ENCODE measurements around the gene MPRIP.

The MPRIP gene

DNA sequence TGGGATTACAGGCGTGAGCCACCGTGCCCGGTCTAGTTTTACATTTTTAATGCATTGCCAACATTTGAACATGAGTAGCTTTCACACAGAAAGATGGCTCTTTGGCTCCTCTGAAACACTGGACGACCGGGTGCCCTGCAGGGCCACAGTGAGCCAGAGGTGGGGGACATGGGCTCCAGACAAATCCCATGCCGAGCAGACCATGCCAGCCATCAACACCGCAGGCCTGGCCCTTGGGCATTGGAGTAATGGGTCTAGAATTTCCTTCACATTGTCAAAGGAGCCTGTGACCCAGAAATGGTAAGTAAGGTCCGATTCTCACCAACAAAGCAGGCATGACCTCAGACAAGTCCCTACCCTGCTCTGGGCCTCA is 21.4 kb upstream of the MPRIP start:
- TF ChIP-seq, protein P1, sequence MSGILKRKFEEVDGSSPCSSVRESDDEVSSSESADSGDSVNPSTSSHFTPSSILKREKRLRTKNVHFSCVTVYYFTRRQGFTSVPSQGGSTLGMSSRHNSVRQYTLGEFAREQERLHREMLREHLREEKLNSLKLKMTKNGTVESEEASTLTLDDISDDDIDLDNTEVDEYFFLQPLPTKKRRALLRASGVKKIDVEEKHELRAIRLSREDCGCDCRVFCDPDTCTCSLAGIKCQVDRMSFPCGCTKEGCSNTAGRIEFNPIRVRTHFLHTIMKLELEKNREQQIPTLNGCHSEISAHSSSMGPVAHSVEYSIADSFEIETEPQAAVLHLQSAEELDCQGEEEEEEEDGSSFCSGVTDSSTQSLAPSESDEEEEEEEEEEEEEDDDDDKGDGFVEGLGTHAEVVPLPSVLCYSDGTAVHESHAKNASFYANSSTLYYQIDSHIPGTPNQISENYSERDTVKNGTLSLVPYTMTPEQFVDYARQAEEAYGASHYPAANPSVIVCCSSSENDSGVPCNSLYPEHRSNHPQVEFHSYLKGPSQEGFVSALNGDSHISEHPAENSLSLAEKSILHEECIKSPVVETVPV (CRISPR knock-in tag; IDR thresholded peaks at IDR 0.05): no peak
- no peak for TF ChIP-seq ZFP30 (CRISPR knock-in tag; IDR thresholded peaks at IDR 0.05)
- no peak for TF ChIP-seq ZNF70 (CRISPR knock-in tag; IDR thresholded peaks at IDR 0.05)
- no peak for TF ChIP-seq ESRRG (CRISPR knock-in tag; IDR thresholded peaks at IDR 0.05)
- no peak for TF ChIP-seq ISL1 (CRISPR knock-in tag; IDR thresholded peaks at IDR 0.05)
- TF ChIP-seq, protein P2, sequence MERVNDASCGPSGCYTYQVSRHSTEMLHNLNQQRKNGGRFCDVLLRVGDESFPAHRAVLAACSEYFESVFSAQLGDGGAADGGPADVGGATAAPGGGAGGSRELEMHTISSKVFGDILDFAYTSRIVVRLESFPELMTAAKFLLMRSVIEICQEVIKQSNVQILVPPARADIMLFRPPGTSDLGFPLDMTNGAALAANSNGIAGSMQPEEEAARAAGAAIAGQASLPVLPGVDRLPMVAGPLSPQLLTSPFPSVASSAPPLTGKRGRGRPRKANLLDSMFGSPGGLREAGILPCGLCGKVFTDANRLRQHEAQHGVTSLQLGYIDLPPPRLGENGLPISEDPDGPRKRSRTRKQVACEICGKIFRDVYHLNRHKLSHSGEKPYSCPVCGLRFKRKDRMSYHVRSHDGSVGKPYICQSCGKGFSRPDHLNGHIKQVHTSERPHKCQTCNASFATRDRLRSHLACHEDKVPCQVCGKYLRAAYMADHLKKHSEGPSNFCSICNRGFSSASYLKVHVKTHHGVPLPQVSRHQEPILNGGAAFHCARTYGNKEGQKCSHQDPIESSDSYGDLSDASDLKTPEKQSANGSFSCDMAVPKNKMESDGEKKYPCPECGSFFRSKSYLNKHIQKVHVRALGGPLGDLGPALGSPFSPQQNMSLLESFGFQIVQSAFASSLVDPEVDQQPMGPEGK (CRISPR knock-in tag; IDR thresholded peaks at IDR 0.05; ENCODE audit: borderline replicate concordance): no peak
- TF ChIP-seq, protein P3, sequence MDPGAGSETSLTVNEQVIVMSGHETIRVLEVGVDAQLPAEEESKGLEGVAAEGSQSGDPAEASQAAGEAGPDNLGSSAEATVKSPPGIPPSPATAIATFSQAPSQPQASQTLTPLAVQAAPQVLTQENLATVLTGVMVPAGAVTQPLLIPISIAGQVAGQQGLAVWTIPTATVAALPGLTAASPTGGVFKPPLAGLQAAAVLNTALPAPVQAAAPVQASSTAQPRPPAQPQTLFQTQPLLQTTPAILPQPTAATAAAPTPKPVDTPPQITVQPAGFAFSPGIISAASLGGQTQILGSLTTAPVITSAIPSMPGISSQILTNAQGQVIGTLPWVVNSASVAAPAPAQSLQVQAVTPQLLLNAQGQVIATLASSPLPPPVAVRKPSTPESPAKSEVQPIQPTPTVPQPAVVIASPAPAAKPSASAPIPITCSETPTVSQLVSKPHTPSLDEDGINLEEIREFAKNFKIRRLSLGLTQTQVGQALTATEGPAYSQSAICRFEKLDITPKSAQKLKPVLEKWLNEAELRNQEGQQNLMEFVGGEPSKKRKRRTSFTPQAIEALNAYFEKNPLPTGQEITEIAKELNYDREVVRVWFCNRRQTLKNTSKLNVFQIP (CRISPR knock-in tag; IDR thresholded peaks at IDR 0.05; ENCODE audit: borderline replicate concordance, low read depth): no peak
- no peak for TF ChIP-seq PPARA (CRISPR knock-in tag; IDR thresholded peaks at IDR 0.05; ENCODE audit: borderline replicate concordance)
- TF ChIP-seq, protein P4, sequence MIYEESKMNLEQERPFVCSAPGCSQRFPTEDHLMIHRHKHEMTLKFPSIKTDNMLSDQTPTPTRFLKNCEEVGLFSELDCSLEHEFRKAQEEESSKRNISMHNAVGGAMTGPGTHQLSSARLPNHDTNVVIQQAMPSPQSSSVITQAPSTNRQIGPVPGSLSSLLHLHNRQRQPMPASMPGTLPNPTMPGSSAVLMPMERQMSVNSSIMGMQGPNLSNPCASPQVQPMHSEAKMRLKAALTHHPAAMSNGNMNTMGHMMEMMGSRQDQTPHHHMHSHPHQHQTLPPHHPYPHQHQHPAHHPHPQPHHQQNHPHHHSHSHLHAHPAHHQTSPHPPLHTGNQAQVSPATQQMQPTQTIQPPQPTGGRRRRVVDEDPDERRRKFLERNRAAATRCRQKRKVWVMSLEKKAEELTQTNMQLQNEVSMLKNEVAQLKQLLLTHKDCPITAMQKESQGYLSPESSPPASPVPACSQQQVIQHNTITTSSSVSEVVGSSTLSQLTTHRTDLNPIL (CRISPR knock-in tag; IDR thresholded peaks at IDR 0.05; ENCODE audit: low read depth): no peak
- no peak for TF ChIP-seq ZC3H10 (CRISPR knock-in tag; IDR thresholded peaks at IDR 0.05)
- no peak for TF ChIP-seq CSDC2 (CRISPR knock-in tag; IDR thresholded peaks at IDR 0.05)
- no peak for ATAC-seq

DNA sequence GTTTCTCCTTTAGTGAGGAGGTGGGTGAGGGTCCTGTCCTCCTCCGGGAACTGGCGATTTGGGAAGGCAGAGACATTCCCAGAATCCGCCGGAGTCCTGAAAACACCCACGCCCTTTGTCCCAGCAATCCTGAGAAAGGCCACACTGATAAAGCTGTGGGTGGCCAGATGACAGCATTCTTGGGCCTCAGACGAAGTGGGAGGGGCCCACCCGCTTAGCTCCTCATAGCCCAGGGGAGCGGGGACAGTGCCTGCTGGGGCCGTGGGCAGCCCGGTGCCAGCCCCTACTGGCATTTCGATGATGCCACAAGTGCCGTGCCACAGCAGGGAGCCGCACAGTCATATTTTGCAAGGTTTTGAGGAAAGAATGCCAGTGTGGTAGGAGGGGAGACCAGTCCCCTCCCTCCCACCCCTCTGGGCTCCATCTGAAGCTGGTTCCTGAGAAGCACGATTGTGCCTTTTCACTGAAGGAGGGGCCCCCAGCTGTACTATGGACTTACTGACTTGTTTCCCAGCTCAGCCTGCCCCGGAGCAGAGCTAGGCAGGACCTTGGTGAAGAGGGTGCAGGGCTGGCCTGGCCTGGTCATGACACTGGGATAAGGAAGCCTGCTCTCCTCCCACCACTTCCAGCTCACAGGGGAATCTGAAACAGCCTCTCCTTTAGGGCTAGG is 20.9 kb upstream of the MPRIP start:
- TF ChIP-seq PPARA (CRISPR knock-in tag; IDR thresholded peaks at IDR 0.05; ENCODE audit: borderline replicate concordance) (no peak), ZNF70 (CRISPR knock-in tag; IDR thresholded peaks at IDR 0.05) (no peak), GLIS3 (CRISPR knock-in tag; IDR thresholded peaks at IDR 0.05) (no peak), ZNF565 (CRISPR knock-in tag; conservative IDR thresholded peaks at IDR 0.05; ENCODE audit: low read depth) (no peak), ISL1 (CRISPR knock-in tag; IDR thresholded peaks at IDR 0.05) (no peak), ZNF8 (CRISPR knock-in tag; IDR thresholded peaks at IDR 0.05) (no peak), CSDC2 (CRISPR knock-in tag; IDR thresholded peaks at IDR 0.05) (no peak), OSR1 (CRISPR knock-in tag; IDR thresholded peaks at IDR 0.05) (no peak), ESRRG (CRISPR knock-in tag; IDR thresholded peaks at IDR 0.05) (no peak), SNAI2 (CRISPR knock-in tag; IDR thresholded peaks at IDR 0.05) (no peak), ZFP3 (CRISPR knock-in tag; IDR thresholded peaks at IDR 0.05) (no peak), ARNTL (CRISPR knock-in tag; IDR thresholded peaks at IDR 0.05; ENCODE audit: borderline replicate concordance, low read depth) (no peak)
- TF ChIP-seq, protein P1 (CRISPR knock-in tag; IDR thresholded peaks at IDR 0.05): no peak
- TF ChIP-seq, protein P3 (CRISPR knock-in tag; IDR thresholded peaks at IDR 0.05; ENCODE audit: borderline replicate concordance, low read depth): no peak
- TF ChIP-seq, protein P4 (CRISPR knock-in tag; IDR thresholded peaks at IDR 0.05; ENCODE audit: low read depth): no peak
- TF ChIP-seq, protein P2 (CRISPR knock-in tag; IDR thresholded peaks at IDR 0.05; ENCODE audit: borderline replicate concordance): no peak
- ATAC-seq: no peak

Data from SK-N-SH treated with all-trans-retinoic acid at 6 μM for 48 hours (cell line).